Bronchial epithelial cell (primary cell): ENCODE measurements around the gene PLIN1. TPM values are rescaled to one million over a fixed set of nuclear protein-coding genes. Genes with fewer than 3 reads are reported as not detected.

Source experiments
- DNase-seq: peaks from one replicate; pipeline ENCODE4 v3.0.0-alpha.2; 2010; ENCODE audit warnings: low read depth
- FAIRE-seq: peaks from 2 replicates; lab custom pipeline; 2011; peaks lifted over from hg19 to GRCh38; lab: Jason Lieb, UNC
- H3K27me3 ChIP-seq: 2 replicates; pipeline ENCODE4 v1.5.1; 2011; ENCODE audit warnings: low read length; ENCODE audit not compliant: control insufficient read depth, insufficient read depth
- H3K36me3 ChIP-seq: 2 replicates; pipeline ENCODE4 v1.5.1; 2011; ENCODE audit warnings: low read length; ENCODE audit not compliant: control insufficient read depth, insufficient read depth
- H3K4me3 ChIP-seq: 2 replicates; pipeline ENCODE4 v1.5.1; 2011; ENCODE audit warnings: mild to moderate bottlenecking, low read depth, low read length, control low read depth
- CTCF ChIP-seq: IDR thresholded peaks from 2 replicates; pipeline ENCODE4 v1.5.1; 2011; ENCODE audit warnings: mild to moderate bottlenecking, moderate library complexity, low read length, control low read depth, inconsistent platforms; ENCODE audit not compliant: insufficient read depth, severe bottlenecking
- total RNA-seq: library from RNA; depleted of rRNA; stranded (reverse); fragments of >200 nt; gene quantifications from 2 replicates; pipeline ENCODE4 v1.2.1, GENCODE V29; 2014

The PLIN1 gene
- total RNA-seq, 1 donor from 2014 or later = under 0.01 TPM

GRCh38 chr15:89649716-89650115 lies 29.5 kb downstream of the PLIN1 start:
- H3K36me3 ChIP-seq = no peaks in the 10 kb centered on the region
- no peak for TF ChIP-seq CTCF
- H3K4me3 ChIP-seq = no peak overlapping the region
- FAIRE-seq = no peak
- DNase-seq = no peak
- peaks cover 4% of the 10 kb centered on the region for H3K27me3 ChIP-seq

GRCh38 chr15:89649013-89649625 lies 30.0 kb downstream of the PLIN1 start:
- FAIRE-seq = no peak
- DNase-seq = no peak
- TF ChIP-seq CTCF = no peak

GRCh38 chr15:89648106-89649012 lies 30.8 kb downstream of the PLIN1 start:
- no peaks in the 10 kb centered on the region for H3K27me3 ChIP-seq
- H3K4me3 ChIP-seq = no peak overlapping the region
- DNase-seq (no peak), FAIRE-seq (no peak)
- no peaks in the 10 kb centered on the region for H3K36me3 ChIP-seq
- TF ChIP-seq CTCF = no peak

More at GRCh38 chr15:89649013-89649625, 30.0 kb downstream of the PLIN1 start:
- no peaks in the 10 kb centered on the region for H3K27me3 ChIP-seq
- no peak overlapping the region for H3K4me3 ChIP-seq
- no peaks in the 10 kb centered on the region for H3K36me3 ChIP-seq

GRCh38 chr15:89647191-89647851 lies 31.8 kb downstream of the PLIN1 start:
- Histone ChIP-seq H3K36me3 (no peaks in the 10 kb centered on the region), H3K4me3 (no peak overlapping the region), H3K27me3 (no peaks in the 10 kb centered on the region)
- peak; percentile 93 for TF ChIP-seq CTCF
- DNase-seq (peak; percentile 23), FAIRE-seq (peak; percentile 18)

GRCh38 chr15:89646416-89647141 lies 32.6 kb downstream of the PLIN1 start:
- FAIRE-seq = no peak
- Histone ChIP-seq H3K36me3 (no peaks in the 10 kb centered on the region), H3K4me3 (no peak overlapping the region), H3K27me3 (no peaks in the 10 kb centered on the region)
- DNase-seq = no peak
- TF ChIP-seq CTCF = no peak
